ENCODE data around the gene SNAPC4.
A peak's percentile ranks its signal among the peaks of the same experiment; 100 is the strongest.

The SNAPC4 gene, protein sequence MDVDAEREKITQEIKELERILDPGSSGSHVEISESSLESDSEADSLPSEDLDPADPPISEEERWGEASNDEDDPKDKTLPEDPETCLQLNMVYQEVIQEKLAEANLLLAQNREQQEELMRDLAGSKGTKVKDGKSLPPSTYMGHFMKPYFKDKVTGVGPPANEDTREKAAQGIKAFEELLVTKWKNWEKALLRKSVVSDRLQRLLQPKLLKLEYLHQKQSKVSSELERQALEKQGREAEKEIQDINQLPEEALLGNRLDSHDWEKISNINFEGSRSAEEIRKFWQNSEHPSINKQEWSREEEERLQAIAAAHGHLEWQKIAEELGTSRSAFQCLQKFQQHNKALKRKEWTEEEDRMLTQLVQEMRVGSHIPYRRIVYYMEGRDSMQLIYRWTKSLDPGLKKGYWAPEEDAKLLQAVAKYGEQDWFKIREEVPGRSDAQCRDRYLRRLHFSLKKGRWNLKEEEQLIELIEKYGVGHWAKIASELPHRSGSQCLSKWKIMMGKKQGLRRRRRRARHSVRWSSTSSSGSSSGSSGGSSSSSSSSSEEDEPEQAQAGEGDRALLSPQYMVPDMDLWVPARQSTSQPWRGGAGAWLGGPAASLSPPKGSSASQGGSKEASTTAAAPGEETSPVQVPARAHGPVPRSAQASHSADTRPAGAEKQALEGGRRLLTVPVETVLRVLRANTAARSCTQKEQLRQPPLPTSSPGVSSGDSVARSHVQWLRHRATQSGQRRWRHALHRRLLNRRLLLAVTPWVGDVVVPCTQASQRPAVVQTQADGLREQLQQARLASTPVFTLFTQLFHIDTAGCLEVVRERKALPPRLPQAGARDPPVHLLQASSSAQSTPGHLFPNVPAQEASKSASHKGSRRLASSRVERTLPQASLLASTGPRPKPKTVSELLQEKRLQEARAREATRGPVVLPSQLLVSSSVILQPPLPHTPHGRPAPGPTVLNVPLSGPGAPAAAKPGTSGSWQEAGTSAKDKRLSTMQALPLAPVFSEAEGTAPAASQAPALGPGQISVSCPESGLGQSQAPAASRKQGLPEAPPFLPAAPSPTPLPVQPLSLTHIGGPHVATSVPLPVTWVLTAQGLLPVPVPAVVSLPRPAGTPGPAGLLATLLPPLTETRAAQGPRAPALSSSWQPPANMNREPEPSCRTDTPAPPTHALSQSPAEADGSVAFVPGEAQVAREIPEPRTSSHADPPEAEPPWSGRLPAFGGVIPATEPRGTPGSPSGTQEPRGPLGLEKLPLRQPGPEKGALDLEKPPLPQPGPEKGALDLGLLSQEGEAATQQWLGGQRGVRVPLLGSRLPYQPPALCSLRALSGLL (N-terminal part only)

DNA sequence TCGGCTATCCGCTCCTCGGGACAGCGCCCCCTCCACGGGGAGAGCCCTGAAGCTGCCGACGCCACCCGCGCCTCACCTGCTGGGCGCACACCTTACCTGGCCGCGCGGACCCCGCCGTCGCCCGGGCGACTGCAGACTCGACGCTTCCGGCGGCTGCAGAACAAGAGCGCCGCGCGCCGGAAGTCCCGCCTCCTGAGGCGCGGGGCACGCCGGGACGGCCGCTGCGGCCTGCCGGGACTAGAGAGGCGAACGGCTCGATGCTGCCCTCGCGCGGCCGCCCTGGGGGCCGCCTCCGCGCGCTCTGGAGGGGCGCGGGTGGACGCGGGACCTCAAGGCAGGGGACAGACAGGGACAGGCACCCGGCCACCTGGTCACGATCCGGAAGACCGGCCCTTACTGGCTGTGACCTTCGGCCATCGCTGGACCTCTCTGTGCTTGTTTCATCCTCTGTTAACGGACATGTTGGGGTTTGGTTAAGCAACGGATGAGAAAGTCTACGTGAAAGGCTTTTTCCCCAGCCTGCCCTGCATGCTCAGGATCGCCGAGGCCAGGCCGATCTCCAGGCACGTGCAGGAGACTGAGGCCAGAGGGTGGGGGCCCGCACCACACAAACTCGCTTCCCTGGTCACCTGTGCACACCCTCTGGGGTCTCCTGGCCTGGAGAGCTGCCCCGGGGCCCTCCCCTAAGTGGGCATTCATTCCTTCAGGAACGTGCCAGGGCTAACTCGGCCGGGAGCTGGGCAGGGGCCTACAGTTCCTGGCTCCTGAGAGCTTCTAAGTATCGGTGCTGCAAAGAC lies at the start of gene SNAPC4:
Gene SNAPC4 (minus strand): TSS at position 133 of the 797 bp plus-strand sequence. CDS start 1,742 bp downstream, outside the sequence.
- DNase-seq (ENCODE audit: low spot score): peak; percentile 100

DNA sequence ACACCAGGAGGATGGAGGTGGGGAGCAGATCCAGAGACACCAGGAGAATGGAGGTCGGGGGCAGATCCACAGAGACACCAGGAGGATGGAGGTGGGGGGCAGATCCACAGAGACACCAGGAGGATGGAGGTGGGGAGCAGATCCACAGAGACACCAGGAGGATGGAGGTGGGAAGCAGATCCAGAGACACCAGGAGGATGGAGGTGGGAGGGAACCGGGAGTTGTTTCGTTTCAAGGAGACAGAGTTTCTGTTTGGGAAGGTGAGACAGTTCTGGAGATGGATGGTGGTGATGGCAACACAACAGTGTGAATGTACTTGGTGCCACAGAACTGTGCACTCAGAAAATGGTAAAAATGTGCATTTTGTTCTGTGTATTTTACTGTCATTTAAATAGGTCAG lies 48.7 kb upstream of the SNAPC4 start:
- DNase-seq (ENCODE audit: low spot score): no peak

GRCh38 chr9:136447173-136447778 lies 47.3 kb upstream of the SNAPC4 start:
- no peak for DNase-seq (ENCODE audit: low spot score)

DNA sequence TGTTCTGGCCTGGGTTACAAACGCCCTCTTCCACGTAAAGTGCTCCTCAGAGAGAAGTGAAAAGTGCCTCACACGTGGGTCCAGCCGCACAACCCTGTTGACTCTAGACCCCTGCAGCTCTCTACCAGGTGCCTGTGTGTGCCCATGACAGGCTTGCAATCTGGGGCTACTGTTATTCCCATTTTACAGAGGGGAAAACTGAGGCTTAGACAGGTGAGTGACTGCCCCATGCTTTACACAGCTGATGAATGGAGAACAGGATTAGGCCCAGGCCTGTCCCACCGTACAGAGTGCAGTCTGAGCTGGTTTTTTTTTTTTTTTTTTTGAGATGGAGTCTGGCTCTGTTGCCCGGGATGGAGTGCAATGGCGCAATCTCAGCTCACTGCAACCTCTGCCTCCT lies 45.8 kb upstream of the SNAPC4 start:
- no peak for DNase-seq (ENCODE audit: low spot score)

DNA sequence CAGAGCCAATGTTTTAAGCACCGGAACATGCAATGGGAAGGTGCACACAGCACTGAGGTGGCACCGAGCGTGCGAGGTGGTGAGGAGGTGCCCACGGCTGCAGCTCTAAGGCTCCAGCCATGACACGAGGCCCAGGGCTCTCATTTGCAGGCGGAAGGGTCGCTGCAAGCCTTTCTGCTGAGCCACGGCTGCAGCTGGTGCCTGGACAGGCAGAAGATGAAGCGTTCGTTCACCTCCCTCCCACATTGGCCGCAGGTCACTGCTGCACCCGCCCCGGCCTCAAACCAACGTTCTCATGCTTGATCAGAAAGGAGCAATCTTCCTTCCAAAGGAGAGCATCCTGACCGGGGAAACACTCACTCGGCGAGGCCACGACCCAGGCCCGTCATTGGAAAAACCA lies 44.1 kb upstream of the SNAPC4 start:
- no peak for DNase-seq (ENCODE audit: low spot score)

GRCh38 chr9:136443687-136444086 lies 43.7 kb upstream of the SNAPC4 start:
- DNase-seq (ENCODE audit: low spot score): no peak

- no peak for DNase-seq (ENCODE audit: low spot score)
Observed at GRCh38 chr9:136443087-136443486, 43.1 kb upstream of the SNAPC4 start.

GRCh38 chr9:136442265-136442664 lies 42.3 kb upstream of the SNAPC4 start:
- no peak for DNase-seq (ENCODE audit: low spot score)

DNA sequence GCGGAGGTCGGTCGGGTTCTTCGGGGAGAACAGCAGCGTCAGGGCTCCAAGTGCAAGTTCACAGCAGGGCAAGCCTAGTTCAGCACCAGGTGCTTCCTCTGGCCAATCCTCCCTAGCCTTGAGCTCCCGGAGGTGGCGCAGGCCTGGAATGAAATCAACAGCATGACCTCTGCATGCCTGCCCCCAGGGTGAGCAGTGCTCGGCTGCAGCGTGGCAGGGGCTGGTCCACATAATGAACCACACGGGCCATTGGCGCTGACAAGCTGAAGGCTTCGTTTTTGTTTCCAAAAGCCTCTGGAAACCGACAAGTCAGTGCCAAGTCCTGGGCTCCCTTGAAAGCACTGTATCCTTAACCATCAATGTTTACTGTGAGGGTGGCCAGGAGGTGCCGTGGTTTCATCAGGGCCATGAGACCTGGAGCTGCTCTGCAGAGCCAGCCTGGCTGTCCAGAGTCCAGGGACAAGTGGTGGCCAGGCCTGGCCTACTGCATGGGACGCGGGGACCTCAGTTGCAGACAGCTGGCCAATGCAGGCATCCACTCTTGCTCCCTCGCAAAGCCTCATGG lies 41.8 kb upstream of the SNAPC4 start:
- no peak for DNase-seq (ENCODE audit: low spot score)

DNA sequence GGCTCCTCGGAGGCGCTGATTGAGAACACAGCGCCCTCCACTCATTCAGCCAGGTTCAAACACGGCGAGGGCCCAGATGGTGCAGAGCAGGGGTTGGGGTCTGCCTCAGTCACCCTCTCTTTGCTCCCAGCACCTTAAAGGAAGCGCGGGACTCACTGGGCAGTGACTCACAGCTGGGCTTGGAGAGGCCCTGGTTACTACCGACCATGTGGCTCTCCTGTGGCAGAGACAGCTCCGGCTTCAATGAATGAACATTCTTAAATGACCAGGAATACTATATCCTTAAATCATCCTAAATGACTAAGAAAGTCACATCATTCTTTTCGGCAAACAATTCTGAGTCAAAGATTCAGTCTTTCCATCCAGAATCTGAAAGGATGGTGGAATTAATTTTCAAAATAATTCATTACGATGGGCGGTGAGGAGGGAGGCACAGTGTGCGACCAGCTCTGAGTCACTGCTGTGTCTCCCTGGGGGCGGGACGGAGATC lies 41.3 kb upstream of the SNAPC4 start:
- no peak for DNase-seq (ENCODE audit: low spot score)

- DNase-seq (ENCODE audit: low spot score): peak; percentile 100
Observed at GRCh38 chr9:136439481-136440408, 39.8 kb upstream of the SNAPC4 start, which contains the start of gene INPP5E. Gene INPP5E, minus strand, starts transcription at chr9:136439845. Its CDS starts 426 bp downstream, at chr9:136439419.

- peak; percentile 75 for DNase-seq (ENCODE audit: low spot score)
Observed at GRCh38 chr9:136438548-136439480, 38.8 kb upstream of the SNAPC4 start.

GRCh38 chr9:136437839-136438547 lies 38.0 kb upstream of the SNAPC4 start:
- DNase-seq (ENCODE audit: low spot score): no peak

DNA sequence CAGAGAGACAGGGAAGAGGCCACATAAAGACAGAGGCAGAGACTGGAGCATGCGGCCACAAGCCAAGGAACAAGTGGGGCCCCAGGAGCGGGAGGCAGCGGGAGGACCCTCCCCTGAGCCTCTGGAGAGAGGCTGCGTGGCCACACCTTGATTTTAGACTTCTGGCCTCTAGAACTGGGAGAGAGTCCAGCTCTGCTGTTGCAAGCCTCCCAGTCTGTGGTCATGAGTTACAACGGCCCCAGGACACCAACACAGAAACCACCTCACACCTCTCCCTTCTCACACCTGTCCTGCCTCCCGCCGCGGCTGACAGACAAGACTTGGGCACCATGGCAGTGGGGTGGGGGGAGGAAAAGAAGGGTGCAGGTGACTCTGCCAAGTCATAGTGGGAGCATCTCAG lies 37.5 kb upstream of the SNAPC4 start:
- DNase-seq (ENCODE audit: low spot score): no peak

DNA sequence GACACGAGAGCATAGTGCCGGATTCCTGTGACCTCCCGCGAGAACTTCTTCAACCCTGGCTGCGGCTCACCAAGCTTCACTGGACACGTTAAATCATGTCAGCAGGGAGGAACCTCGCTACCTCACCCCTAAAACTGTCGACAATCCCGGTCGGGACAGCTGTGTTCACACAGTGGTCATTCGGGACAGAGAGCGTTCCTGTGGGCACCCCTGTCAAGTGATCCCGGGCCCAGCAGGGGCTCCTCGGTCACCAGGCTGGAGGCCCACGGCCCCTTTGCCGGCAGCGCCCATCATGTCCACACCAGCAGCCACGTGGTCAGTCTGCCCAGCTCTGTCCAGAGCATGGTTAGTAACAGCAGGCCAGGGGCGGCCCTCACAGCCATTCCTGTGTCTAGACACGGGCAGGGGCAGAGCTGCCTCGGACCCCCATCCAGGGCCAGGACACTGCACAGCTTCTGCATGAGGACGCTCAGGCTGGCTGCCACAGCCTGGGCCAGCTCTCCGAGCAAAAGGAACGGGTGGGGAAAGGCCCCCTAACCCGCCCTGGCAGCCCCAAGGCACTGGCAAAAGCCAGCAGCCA lies 36.2 kb upstream of the SNAPC4 start:
- DNase-seq (ENCODE audit: low spot score): no peak

- DNase-seq (ENCODE audit: low spot score): no peak
Observed at GRCh38 chr9:136434580-136435169, 34.7 kb upstream of the SNAPC4 start.
